ENCODE data around the gene EFCAB3. TPM values are rescaled to one million over a fixed set of nuclear protein-coding genes. Genes with fewer than 3 reads are reported as not detected.

Gene EFCAB3
- total RNA-seq, 1 experiment from 2014 or later: not detected

GRCh38 chr17:62351176-62351575 lies 29.2 kb upstream of the EFCAB3 start:
- DNase-seq (ENCODE audit: low spot score) (no peak), ATAC-seq (no peak)
- ChIA-PET CTCF (no interaction called here), POLR2A (no interaction called here)
- H3K9me3 Mint-ChIP-seq: no peaks in the 10 kb centered on the region
- no peak for TF ChIP-seq RORB (CRISPR knock-in tag; IDR thresholded peaks at IDR 0.05)
- TF ChIP-seq FOXJ3 (CRISPR knock-in tag; IDR thresholded peaks at IDR 0.05; ENCODE audit: borderline replicate concordance): no peak
- TF ChIP-seq, protein P1, sequence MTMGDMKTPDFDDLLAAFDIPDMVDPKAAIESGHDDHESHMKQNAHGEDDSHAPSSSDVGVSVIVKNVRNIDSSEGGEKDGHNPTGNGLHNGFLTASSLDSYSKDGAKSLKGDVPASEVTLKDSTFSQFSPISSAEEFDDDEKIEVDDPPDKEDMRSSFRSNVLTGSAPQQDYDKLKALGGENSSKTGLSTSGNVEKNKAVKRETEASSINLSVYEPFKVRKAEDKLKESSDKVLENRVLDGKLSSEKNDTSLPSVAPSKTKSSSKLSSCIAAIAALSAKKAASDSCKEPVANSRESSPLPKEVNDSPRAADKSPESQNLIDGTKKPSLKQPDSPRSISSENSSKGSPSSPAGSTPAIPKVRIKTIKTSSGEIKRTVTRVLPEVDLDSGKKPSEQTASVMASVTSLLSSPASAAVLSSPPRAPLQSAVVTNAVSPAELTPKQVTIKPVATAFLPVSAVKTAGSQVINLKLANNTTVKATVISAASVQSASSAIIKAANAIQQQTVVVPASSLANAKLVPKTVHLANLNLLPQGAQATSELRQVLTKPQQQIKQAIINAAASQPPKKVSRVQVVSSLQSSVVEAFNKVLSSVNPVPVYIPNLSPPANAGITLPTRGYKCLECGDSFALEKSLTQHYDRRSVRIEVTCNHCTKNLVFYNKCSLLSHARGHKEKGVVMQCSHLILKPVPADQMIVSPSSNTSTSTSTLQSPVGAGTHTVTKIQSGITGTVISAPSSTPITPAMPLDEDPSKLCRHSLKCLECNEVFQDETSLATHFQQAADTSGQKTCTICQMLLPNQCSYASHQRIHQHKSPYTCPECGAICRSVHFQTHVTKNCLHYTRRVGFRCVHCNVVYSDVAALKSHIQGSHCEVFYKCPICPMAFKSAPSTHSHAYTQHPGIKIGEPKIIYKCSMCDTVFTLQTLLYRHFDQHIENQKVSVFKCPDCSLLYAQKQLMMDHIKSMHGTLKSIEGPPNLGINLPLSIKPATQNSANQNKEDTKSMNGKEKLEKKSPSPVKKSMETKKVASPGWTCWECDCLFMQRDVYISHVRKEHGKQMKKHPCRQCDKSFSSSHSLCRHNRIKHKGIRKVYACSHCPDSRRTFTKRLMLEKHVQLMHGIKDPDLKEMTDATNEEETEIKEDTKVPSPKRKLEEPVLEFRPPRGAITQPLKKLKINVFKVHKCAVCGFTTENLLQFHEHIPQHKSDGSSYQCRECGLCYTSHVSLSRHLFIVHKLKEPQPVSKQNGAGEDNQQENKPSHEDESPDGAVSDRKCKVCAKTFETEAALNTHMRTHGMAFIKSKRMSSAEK (CRISPR knock-in tag; IDR thresholded peaks at IDR 0.05; ENCODE audit: borderline replicate concordance): no peak
- TF ChIP-seq USF1 (CRISPR knock-in tag; IDR thresholded peaks at IDR 0.05): no peak
- no peak for TF ChIP-seq ESRRA (CRISPR knock-in tag; IDR thresholded peaks at IDR 0.05; ENCODE audit: borderline replicate concordance)
- TF ChIP-seq NR3C1 (CRISPR knock-in tag; conservative IDR thresholded peaks at IDR 0.05; ENCODE audit: low read depth): no peak
- TF ChIP-seq, protein P2, sequence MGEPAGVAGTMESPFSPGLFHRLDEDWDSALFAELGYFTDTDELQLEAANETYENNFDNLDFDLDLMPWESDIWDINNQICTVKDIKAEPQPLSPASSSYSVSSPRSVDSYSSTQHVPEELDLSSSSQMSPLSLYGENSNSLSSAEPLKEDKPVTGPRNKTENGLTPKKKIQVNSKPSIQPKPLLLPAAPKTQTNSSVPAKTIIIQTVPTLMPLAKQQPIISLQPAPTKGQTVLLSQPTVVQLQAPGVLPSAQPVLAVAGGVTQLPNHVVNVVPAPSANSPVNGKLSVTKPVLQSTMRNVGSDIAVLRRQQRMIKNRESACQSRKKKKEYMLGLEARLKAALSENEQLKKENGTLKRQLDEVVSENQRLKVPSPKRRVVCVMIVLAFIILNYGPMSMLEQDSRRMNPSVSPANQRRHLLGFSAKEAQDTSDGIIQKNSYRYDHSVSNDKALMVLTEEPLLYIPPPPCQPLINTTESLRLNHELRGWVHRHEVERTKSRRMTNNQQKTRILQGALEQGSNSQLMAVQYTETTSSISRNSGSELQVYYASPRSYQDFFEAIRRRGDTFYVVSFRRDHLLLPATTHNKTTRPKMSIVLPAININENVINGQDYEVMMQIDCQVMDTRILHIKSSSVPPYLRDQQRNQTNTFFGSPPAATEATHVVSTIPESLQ (CRISPR knock-in tag; IDR thresholded peaks at IDR 0.05): no peak
- no peak for TF ChIP-seq MYBL2 (CRISPR knock-in tag; IDR thresholded peaks at IDR 0.05)
- H3K4me3 Mint-ChIP-seq: no peak overlapping the region
- H3K4me1 Mint-ChIP-seq: no peaks in the 10 kb centered on the region
- H3K36me3 Mint-ChIP-seq: no peaks in the 10 kb centered on the region
- peaks cover 4% of the 10 kb centered on the region for H3K27me3 Mint-ChIP-seq (ENCODE audit: low read depth)
- H3K27ac Mint-ChIP-seq: no peak overlapping the region

DNA sequence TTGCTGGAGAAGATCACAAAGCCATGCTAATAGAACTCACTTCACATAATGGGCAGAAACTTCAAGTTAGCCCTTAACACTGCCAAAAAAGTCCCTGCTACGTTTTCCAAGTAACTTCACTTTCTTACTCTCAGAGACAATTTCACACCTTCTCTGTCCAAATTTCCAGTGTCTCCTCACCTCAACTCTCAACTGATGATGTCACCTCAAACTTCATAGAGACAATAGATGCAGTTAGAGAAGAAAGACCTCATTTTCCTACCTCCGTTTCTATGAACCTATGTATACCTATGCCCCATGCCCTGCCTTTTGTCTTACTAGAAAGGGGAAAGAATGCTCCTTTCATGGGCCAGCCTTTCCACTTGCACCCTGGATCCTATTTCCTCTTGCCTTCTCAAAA lies 14.2 kb upstream of the EFCAB3 start:
- Mint-ChIP-seq H3K4me3 (no peak overlapping the region), H3K4me1 (no peaks in the 10 kb centered on the region), H3K27me3 (ENCODE audit: low read depth) (no peaks in the 10 kb centered on the region), H3K9me3 (peaks cover 4% of the 10 kb centered on the region), H3K27ac (no peak overlapping the region), H3K36me3 (no peaks in the 10 kb centered on the region)
- TF ChIP-seq MAX (CRISPR knock-in tag; IDR thresholded peaks at IDR 0.05) (no peak), NFYB (CRISPR knock-in tag; conservative IDR thresholded peaks at IDR 0.05; ENCODE audit: low read depth) (no peak), ZNF416 (CRISPR knock-in tag; IDR thresholded peaks at IDR 0.05) (no peak), RORB (CRISPR knock-in tag; IDR thresholded peaks at IDR 0.05) (no peak), NFATC4 (CRISPR knock-in tag; IDR thresholded peaks at IDR 0.05) (no peak), PRDM15 (CRISPR knock-in tag; IDR thresholded peaks at IDR 0.05) (no peak)
- ChIA-PET POLR2A (interaction anchor here (0.7 kb wide), 1 partner anchor 90 kb away, joined by 3 read pairs; no protein-coding TSS in a partner anchor), CTCF (no interaction called here)
- no peak for DNase-seq (ENCODE audit: low spot score)
- ATAC-seq: no peak
